Vagina (tissue), 2 donors: ENCODE data around the gene FXYD6.

Experiments
- POLR2A ChIP-seq, 2 donors: fragments of 450-650 bp; IDR thresholded peaks; one replicate each; pipeline ENCODE4 v1.6.1; 2017; ENCODE audit warnings: antibody characterized with exemption in 2 of 2, mild to moderate bottlenecking in 2 of 2, moderate library complexity in 2 of 2
- TF ChIP-seq, protein P1 (sequence below), 3 experiments: fragments of 450-650 bp in 2 of 3; fragments of 200-600 bp in 1 of 3; sonication (generic) in 1 of 3; IDR thresholded peaks; one replicate each; pipeline ENCODE4 v1.5.1; 2017 to 2019; ENCODE audit warnings: antibody characterized with exemption in 3 of 3, mild to moderate bottlenecking in 2 of 3, moderate library complexity in 2 of 3

DNA sequence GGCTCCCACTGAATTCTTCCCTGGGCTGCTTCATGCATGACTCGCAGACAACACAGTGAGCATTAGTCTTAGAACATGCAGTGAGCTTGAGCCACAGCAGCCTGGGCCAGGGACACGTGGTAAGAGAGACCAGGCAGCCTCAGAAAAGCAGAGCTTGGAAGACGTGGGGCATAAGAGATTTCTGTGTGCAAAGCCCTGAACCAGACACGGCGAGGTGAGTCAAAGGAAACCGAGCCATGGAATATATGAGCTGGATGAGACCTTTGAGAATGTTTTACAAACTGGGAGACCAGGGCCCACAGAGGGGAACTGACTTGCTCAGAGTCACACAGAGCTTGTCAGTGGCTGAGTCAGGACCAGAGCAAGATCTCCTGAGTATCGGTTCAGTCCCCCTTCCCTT, 8.5 kb upstream of the FXYD6 start:
- TF ChIP-seq, protein P1, sequence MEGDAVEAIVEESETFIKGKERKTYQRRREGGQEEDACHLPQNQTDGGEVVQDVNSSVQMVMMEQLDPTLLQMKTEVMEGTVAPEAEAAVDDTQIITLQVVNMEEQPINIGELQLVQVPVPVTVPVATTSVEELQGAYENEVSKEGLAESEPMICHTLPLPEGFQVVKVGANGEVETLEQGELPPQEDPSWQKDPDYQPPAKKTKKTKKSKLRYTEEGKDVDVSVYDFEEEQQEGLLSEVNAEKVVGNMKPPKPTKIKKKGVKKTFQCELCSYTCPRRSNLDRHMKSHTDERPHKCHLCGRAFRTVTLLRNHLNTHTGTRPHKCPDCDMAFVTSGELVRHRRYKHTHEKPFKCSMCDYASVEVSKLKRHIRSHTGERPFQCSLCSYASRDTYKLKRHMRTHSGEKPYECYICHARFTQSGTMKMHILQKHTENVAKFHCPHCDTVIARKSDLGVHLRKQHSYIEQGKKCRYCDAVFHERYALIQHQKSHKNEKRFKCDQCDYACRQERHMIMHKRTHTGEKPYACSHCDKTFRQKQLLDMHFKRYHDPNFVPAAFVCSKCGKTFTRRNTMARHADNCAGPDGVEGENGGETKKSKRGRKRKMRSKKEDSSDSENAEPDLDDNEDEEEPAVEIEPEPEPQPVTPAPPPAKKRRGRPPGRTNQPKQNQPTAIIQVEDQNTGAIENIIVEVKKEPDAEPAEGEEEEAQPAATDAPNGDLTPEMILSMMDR (IDR thresholded peaks at IDR 0.05), result no peak
- no peak for TF ChIP-seq POLR2A (IDR thresholded peaks at IDR 0.05)
